Activated T-cell treated with anti-CD3 and anti-CD28 coated beads for 24 hours (primary cell): ENCODE results near the gene UBD.
A peak's percentile ranks its signal among the peaks of the same experiment; 100 is the strongest.

Source experiments
- DNase-seq: peaks from one replicate; pipeline ENCODE4 v3.0.0-alpha.2; 2020; ENCODE audit warnings: low read depth

Gene UBD

GRCh38 chr6:29559524-29560287, at the start of gene UBD:
UBD (minus strand) TSS chr6:29559732; CDS start chr6:29559701, 31 bp downstream.
- no peak for DNase-seq

GRCh38 chr6:29608131-29608530, 48.6 kb upstream of the UBD start:
- DNase-seq, result no peak

- no peak for DNase-seq
Observed at GRCh38 chr6:29603930-29604329, 44.4 kb upstream of the UBD start.

GRCh38 chr6:29603456-29603855, 43.9 kb upstream of the UBD start:
- DNase-seq, result no peak

GRCh38 chr6:29602564-29603361, 43.2 kb upstream of the UBD start:
- DNase-seq, result no peak

- no peak for DNase-seq
Observed at GRCh38 chr6:29598172-29598747, 38.7 kb upstream of the UBD start.

GRCh38 chr6:29597184-29597583, 37.7 kb upstream of the UBD start:
- no peak for DNase-seq

- DNase-seq, result no peak
Observed at GRCh38 chr6:29596381-29596900, 36.9 kb upstream of the UBD start.

GRCh38 chr6:29593199-29593855, 33.8 kb upstream of the UBD start:
- no peak for DNase-seq

- no peak for DNase-seq
Observed at GRCh38 chr6:29591677-29592076, 32.1 kb upstream of the UBD start.

- DNase-seq, result no peak
Observed at GRCh38 chr6:29590218-29590808, 30.8 kb upstream of the UBD start.

- DNase-seq, result peak; percentile 44
Observed at GRCh38 chr6:29589423-29590048, 30.0 kb upstream of the UBD start.

- no peak for DNase-seq
Observed at GRCh38 chr6:29584821-29585220, 25.3 kb upstream of the UBD start, which contains the start of gene OR2H2. OR2H2 (plus strand) TSS chr6:29585121; CDS start chr6:29587945, 2,824 bp downstream.

- DNase-seq, result no peak
Observed at GRCh38 chr6:29577544-29577943, 18.0 kb upstream of the UBD start.

GRCh38 chr6:29576056-29576455, 16.5 kb upstream of the UBD start:
- DNase-seq, result no peak

GRCh38 chr6:29567991-29568390, 8.5 kb upstream of the UBD start:
- DNase-seq, result no peak

GRCh38 chr6:29567541-29567940, 8.0 kb upstream of the UBD start:
- no peak for DNase-seq

- DNase-seq, result no peak
Observed at GRCh38 chr6:29566856-29567255, 7.3 kb upstream of the UBD start.

- no peak for DNase-seq
Observed at GRCh38 chr6:29564875-29565274, 5.3 kb upstream of the UBD start.

- DNase-seq, result no peak
Observed at GRCh38 chr6:29563435-29563965, 4.0 kb upstream of the UBD start.

GRCh38 chr6:29561606-29562181, 2.2 kb upstream of the UBD start:
- no peak for DNase-seq
